ENCODE data around the gene C4orf51. TPM values are rescaled to one million over a fixed set of nuclear protein-coding genes. Genes with fewer than 3 reads are reported as not detected.
"Not testable (repeated sequence)": the region's sequence is repeated elsewhere in the genome, so short reads cannot be mapped to it uniquely, and the experiment has no call there.

Gene C4orf51
- total RNA-seq (not detected), polyA plus RNA-seq (not detected)
- long read RNA-seq, donor 1: 0 reads
- long read RNA-seq, donor 2: 0 reads
- long read RNA-seq, donor 3: 0 reads
- long read RNA-seq, donor 4: 0 reads
- long read RNA-seq, donor 5: 0 reads
- long read RNA-seq, donor 6, partial matches to known transcripts: 0 of 1 reads
- long read RNA-seq, donor 6, other reads (novel, unspliced or antisense): 1 of 1 reads
- long read RNA-seq, donor 7: 0 reads
- long read RNA-seq, donor 8, partial matches to known transcripts: 5 of 5 reads
- long read RNA-seq, donor 8, other reads (novel, unspliced or antisense): 0 of 5 reads
- long read RNA-seq, donor 9, partial matches to known transcripts: 58 of 64 reads
- long read RNA-seq, donor 9, other reads (novel, unspliced or antisense): 6 of 64 reads
- long read RNA-seq, donor 10: 0 reads

DNA sequence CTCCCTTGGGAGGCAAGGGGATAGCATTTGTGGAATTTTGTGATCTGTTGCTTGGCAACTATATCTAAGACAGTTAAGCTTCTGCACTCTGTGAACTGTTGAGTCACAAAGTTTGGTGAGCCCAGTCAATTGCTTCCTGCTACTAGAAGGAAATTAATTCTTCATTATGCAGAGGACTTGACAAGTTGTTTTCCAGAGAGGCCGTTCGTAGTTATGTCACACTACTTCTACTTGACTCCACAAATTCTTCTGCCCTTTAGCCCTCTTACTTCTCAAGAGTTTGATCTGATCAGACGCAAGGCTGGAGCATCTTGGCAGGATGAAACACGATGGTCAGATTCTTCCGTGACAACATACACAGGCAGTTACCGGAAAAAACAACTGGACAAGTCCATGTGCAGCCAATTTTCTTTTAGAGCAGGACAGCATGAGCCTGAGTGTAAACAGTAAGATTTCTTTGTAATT, at the start of gene C4orf51:
Gene C4orf51, plus strand, starts transcription at position 156 of the 465 bp plus-strand sequence. Its CDS starts 58 bp downstream, at position 214.
- no peak for TF ChIP-seq POLR2A (IDR thresholded peaks at IDR 0.05)
- TF ChIP-seq, protein P1, sequence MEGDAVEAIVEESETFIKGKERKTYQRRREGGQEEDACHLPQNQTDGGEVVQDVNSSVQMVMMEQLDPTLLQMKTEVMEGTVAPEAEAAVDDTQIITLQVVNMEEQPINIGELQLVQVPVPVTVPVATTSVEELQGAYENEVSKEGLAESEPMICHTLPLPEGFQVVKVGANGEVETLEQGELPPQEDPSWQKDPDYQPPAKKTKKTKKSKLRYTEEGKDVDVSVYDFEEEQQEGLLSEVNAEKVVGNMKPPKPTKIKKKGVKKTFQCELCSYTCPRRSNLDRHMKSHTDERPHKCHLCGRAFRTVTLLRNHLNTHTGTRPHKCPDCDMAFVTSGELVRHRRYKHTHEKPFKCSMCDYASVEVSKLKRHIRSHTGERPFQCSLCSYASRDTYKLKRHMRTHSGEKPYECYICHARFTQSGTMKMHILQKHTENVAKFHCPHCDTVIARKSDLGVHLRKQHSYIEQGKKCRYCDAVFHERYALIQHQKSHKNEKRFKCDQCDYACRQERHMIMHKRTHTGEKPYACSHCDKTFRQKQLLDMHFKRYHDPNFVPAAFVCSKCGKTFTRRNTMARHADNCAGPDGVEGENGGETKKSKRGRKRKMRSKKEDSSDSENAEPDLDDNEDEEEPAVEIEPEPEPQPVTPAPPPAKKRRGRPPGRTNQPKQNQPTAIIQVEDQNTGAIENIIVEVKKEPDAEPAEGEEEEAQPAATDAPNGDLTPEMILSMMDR (IDR thresholded peaks at IDR 0.05): no peak
- peak within 1 kb of the TSS in 1 of 5 donors; percentile 32 for H3K27ac ChIP-seq
- no peaks in the 10 kb centered on the region for H3K27me3 ChIP-seq
- peak within 1 kb of the TSS in 1 of 4 donors; percentile 6 for H3K4me3 ChIP-seq
- no peaks in the 10 kb centered on the region for H3K9me3 ChIP-seq (replicated peaks in 1 of 3)
- peaks cover 11 to 21% of the 10 kb centered on the region in 2 donors for H3K4me1 ChIP-seq (replicated peaks in 1 of 2)
- DNase-seq: peak in 5 of 7 donors; percentile 23 to 34 (median 31)
- intact Hi-C loops (cut with DNase I): no loop called here
- WGBS, 4 donors: 16 to 30% (median 23%) methylated on average over 6 of the region's 6 CpGs
- no peaks in the 10 kb centered on the region for H3K36me3 ChIP-seq (replicated peaks in 1 of 2)

DNA sequence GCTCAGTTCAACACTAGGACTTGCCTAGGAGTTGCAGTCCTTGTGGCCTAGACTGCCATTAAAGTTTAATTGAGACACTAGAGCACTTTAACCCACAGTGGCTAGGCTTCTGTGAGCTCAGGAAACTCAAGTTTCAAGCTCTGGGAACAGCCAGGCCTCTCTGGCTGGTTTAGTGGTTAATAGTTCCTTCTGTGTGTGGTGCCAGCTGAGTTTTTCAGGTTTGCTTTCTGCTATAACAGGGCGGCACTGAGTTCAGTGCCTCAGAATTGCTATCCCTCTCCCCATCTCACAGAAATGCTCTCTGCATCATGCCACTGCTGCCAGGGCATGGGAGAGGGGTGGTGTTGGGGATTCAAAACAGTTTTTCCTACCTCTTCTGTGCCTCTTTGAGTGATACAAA, 44.8 kb upstream of the C4orf51 start:
- H3K9me3 ChIP-seq (replicated peaks in 1 of 3): no peaks in the 10 kb centered on the region
- intact Hi-C loops (cut with DNase I): loop anchor here in 1 of 2 donors (10.0 kb wide), 1 partner anchor 90 kb away; no protein-coding TSS in a partner anchor
- 83 to 100% (median 97%) methylated on average over 1 of the region's 1 CpG for WGBS, 4 donors

DNA sequence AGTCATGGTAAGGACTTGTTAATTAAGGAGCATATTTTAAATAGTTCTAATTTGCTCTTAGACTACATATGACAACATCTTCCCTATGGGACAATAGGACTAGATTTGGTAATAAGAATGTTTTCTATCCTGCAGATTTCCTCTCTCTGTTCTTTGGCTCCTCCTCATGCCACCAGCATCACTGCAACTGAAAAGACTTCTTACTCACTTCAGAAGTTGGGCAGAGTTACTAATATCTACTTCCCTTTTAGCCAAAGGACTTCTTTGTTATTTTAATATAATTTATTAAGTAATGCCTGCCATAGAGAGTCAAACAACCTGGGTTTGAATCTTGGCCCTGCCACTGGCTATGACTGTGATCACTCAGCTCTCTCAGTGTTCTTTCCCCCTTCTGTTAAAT, 44.3 kb upstream of the C4orf51 start:
- Histone ChIP-seq H3K36me3 (replicated peaks in 1 of 2) (peaks cover 0 to 5% of the 10 kb centered on the region in 2 donors), H3K27ac (no peak overlapping the region), H3K4me1 (replicated peaks in 1 of 2) (peaks cover 7 to 19% of the 10 kb centered on the region in 2 donors), H3K4me3 (no peak overlapping the region), H3K27me3 (no peaks in the 10 kb centered on the region), H3K9me3 (replicated peaks in 1 of 3) (no peaks in the 10 kb centered on the region)
- intact Hi-C loops (cut with DNase I): loop anchor here in 1 of 2 donors (10.0 kb wide), 1 partner anchor 89 kb away; no protein-coding TSS in a partner anchor
- DNase-seq: no peak
- no peak for TF ChIP-seq POLR2A (IDR thresholded peaks at IDR 0.05)
- TF ChIP-seq, protein P1 (IDR thresholded peaks at IDR 0.05): no peak

More for the DNA sequence above, 44.8 kb upstream of the C4orf51 start:
- Histone ChIP-seq H3K4me3 (no peak overlapping the region), H3K36me3 (replicated peaks in 1 of 2) (peaks cover 0 to 5% of the 10 kb centered on the region in 2 donors), H3K4me1 (replicated peaks in 1 of 2) (peaks cover 7 to 19% of the 10 kb centered on the region in 2 donors), H3K27me3 (no peaks in the 10 kb centered on the region), H3K27ac (no peak overlapping the region)
- TF ChIP-seq, protein P1 (IDR thresholded peaks at IDR 0.05): no peak
- TF ChIP-seq POLR2A (IDR thresholded peaks at IDR 0.05): no peak
- no peak for DNase-seq

DNA sequence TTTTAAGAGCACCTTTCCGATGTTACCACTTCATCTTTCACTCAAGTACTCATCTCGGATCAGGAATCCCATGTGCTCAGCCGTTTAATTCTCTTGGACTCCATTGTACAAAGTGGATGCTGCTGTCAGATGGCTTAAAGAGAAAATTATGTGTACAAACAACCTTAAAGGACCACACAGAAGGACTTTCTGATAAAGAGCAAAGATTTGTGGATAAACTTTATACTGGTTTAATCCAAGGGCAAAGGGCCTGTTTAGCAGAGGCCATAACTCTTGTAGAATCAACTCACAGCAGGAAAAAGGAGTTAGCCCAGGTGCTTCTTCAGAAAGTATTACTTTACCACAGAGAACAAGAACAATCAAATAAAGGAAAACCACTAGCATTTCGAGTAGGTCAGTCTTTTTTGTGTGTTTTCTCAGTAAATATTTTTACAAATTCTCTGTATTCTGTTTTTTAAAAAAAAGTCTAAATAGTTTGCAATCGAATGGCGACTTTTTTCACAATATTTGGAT, 40.7 kb upstream of the C4orf51 start:
- H3K27me3 ChIP-seq: no peaks in the 10 kb centered on the region
- no peaks in the 10 kb centered on the region for H3K9me3 ChIP-seq (replicated peaks in 1 of 3)
- TF ChIP-seq POLR2A (IDR thresholded peaks at IDR 0.05): no peak
- TF ChIP-seq, protein P1 (IDR thresholded peaks at IDR 0.05): no peak
- WGBS, 4 donors: 85 to 88% (median 86%) methylated on average over 6 of the region's 6 CpGs
- H3K4me3 ChIP-seq: no peak overlapping the region
- intact Hi-C loops (cut with DNase I): loop anchor here in 1 of 2 donors (10.0 kb wide), 1 partner anchor 86 kb away; no protein-coding TSS in a partner anchor
- peaks cover 0 to 5% of the 10 kb centered on the region in 2 donors for H3K36me3 ChIP-seq (replicated peaks in 1 of 2)
- DNase-seq: no peak
- H3K27ac ChIP-seq: no peak overlapping the region
- peaks cover 0 to 6% of the 10 kb centered on the region in 2 donors for H3K4me1 ChIP-seq (replicated peaks in 1 of 2)

DNA sequence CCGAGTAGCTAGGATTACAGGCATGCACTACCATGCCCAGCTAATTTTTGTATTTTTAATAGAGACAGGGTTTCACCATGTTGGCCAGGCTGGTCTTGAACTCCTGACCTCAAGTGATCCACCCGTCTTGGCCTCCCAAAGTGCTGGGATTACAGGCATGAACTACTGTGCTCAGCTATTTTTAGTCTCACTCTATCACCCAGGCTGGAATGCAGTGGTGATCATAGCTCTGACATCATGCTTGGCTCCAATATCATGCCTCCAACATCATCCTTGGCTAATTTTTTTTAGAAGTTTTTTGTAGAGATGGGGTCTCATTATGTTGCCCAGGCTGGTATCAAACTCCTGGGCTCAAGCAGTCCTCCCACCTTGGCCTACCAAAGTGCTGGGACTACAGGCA, 39.7 kb upstream of the C4orf51 start:
- H3K9me3 ChIP-seq (replicated peaks in 1 of 3); H3K4me3 ChIP-seq; H3K36me3 ChIP-seq (replicated peaks in 1 of 2); H3K27me3 ChIP-seq; intact Hi-C loops (cut with DNase I); H3K4me1 ChIP-seq (replicated peaks in 1 of 2); H3K27ac ChIP-seq: not testable (repeated sequence)
- DNase-seq: peak in 1 of 7 donors; percentile 6
- WGBS, 4 donors: 71 to 80% (median 75%) methylated on average over 2 of the region's 2 CpGs
